ENCODE data around the gene UFD1.

Gene UFD1

DNA sequence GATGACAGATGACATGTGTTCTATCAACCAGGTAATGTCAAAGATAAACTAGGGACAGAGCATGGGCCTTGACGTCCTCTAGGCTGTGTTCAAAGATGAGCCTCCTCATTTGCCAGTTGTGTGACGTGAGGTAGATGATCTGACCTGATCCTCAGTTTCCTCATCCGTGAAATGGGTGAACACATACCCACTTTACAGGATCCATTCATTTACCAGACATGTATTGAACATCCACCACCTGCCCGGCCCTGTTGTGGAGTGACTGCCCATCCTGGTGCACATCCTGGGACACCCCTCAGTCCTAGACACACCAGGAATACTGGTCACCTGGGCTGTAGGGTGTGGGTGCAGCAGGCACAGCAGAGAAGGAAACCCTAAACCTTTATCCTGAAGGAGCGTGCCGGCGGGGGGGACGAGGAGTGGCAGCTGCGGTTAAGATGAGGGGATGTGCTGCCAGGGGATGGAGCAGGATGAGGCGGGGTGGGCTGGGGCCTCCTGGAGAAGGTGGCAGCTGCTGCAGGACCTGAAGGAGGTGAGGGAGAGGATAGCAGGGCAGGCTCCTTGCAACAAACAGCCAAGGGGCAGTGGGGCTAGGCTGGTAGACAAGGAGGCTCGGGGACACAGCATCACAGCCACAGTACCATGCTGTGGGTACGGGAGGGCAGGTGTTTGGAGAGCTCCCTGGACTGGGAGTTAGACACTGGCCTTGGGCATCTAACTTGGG, 36.8 kb upstream of the UFD1 start:
- peak; percentile 38 for DNase-seq

DNA sequence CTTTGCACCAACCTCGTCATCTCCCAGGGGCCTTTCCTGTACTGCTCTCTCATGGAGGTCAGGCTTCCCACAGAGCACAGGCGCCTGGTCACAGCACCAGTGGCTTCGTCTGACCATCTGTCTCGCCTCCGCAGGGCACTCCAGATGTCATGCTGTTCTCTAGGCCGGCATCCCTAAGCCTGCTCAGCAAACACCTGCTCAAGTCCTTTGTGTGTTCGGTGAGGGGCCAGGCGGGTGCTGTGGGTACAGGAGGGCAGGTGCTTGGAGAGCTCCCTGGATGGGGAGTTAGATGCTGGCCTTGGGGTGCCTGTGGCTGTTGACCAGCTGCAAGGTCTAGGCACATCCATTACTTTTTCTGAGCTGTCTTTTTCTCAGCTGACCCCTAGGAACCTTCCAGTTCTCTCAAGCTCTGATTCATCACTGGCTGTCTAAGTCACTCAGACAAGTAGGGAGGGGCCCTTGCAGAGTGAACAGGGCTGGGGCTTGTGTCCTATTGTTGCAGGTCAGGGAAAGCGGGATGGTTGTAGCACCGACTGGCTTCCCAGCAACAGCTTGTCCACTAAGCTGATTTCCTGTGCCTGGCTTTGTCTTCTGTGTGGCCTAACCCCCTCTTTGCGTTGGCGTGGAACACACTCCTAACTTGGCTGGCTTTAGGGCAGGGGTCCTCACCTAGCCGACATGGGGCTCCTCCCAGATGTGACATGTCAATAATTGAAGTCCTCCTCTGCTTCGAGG, 36.0 kb upstream of the UFD1 start:
- peak; percentile 99 for DNase-seq

DNA sequence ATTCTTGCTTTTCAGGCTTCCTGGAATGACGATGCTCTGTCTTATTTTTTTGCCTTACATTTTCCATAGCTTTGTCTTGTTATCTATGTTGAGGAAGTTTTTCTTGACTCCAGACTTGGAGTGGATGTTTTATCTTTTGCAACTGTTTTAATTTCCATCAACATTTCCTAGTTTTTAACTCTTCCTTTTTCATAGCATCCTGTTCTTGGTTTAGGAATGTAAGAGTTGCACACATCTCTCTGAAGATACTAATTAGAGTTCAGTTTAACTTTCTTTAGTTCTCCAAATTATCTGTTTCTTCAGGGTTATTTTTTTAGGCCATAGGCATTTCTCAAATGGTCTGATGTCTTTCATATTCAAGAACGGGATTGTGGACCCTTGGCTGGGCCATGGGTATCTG, 34.8 kb upstream of the UFD1 start:
- DNase-seq = no peak

DNA sequence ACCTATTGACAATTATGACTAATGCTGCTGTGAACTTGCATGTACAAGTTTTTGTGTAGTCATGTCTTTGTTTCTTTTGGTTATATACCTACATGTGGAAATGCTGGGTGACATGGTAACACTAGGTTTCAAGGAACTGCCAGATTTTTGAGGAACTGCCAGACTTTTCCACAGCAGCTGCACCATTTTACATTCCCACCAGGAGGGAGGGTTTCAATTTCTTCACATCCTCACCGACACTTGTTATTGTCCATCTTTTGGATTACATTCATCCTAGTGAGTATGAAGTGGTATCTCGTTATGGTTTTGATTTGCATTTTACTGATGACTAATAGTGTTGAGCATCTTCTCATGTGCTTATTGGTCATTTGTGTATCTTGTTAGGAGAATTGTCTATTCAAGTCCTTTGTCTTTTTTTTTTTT, 31.9 kb upstream of the UFD1 start:
- DNase-seq = no peak

DNA sequence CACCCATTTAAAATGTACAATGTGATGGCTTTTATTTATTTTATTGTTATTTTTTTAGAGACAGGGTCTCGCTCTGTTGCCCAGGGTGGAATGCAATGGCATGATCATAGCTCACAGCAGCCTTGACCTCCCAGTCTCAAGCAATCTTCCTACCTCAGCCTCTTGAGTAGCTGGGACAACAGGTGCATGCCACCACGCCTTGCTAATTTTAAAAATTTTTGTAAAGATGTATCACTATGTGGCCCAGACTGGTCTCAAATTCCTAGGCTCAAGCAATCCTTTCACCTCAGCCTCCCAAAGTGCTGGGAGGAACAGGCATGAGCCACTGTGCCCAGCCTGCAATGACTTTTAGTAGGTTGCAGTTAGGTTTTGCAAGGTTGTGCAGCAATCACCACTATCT, 30.9 kb upstream of the UFD1 start:
- no peak for DNase-seq

DNA sequence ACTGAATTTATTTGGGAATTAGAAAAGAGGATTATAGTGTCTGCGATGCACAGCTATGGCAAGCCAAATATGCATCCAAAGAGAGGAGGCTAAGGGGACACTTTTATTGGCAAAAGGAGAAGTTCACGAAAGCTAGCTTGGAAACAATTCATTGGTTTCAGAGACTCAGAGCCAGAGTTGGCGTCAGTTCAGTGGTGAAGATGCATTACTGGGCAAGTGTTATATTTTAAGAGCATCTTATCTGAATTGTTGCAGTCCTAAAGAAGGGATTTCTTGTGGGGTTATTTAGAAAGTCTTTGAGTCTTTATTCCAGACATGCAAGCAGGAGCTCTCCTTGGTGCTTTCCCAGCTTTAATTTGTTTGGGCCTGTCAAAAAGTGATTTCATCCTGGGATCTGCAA, 30.2 kb upstream of the UFD1 start:
- DNase-seq = no peak

DNA sequence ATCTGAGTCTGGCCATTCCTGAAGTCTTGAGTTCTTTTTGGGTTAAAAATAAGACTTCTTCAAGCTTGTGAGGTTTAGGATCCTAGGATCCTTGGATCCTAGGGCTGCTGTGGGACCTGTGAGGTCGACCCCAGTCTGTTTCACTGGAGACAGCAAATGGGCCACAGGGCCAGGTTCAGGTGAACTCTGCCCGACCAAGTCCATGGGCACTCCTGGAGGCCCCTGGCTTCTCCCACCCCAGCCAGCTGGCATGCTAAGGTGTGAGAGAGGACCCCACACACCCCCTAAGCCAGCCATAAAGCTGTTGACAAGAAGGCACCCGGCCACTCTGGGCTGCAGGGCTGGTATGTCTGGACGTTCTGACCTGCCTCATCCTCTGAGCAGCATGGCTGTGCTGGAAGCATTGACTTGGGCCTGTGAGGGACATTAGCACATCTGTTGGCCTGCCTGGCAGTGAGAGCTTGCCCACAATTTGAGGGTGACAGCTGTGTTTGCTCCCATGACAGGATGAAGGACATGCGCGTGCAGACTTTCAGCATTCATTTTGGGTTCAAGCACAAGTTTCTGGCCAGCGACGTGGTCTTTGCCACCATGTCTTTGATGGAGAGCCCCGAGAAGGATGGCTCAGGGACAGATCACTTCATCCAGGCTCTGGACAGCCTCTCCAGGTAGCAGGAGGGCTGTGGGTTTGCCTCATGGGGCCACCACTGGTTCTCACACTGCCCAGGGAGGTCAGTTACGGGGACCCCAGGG, 29.2 kb upstream of the UFD1 start:
- no peak for DNase-seq

DNA sequence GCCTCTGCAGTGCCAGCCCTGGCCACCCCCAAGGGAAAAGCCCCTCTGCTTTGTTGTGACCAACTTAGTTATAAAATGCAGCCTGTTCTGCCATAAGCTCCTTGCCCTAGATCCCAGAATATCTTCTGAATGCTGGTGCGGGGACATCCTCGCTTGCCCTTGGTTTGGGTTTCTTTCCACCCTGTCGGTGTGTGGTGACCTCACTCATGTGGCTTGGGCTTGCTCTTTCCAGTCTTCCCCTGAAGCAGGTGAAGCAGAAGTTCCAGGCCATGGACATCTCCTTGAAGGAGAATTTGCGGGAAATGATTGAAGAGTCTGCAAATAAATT, 28.5 kb upstream of the UFD1 start:
- DNase-seq = no peak

DNA sequence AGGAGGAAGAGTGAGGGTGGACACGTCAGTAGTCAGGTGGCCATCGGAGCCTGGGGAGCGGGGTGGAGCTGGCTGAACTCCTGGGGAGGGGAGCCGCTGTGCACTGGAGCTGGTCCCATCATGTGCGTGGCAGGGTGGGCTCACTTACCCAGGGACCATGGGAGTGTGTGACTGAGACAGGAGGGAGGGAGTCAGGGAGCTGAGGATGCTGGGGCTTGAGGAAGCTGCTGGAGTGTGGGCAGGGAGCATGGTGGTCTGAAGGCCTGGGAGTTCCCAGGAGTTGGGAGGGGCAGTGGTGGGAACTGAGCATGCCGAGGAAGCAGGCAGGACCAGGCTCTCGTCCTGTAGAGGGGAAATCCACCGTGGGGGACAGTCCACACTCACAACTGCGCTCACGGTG, 27.2 kb upstream of the UFD1 start:
- no peak for DNase-seq

DNA sequence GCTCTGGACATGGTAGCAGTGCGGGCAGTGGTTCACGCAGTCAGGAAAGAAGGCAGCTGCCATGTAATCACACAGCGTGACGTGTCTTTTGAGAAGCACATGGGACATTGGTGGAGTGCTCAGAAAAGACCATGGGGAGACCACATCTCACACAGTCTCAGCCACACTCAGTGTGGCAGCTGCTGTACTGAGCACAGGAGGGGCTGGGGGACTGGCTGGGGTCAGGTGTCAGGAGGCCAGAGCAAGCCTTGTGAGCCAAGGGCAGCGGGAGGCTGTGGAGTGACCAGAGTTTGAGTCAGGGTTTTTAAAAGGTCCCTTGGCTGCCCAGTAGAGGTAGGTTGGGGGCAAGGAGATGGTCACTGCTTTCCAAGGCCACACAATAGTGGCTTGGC, 26.7 kb upstream of the UFD1 start:
- no peak for DNase-seq

DNA sequence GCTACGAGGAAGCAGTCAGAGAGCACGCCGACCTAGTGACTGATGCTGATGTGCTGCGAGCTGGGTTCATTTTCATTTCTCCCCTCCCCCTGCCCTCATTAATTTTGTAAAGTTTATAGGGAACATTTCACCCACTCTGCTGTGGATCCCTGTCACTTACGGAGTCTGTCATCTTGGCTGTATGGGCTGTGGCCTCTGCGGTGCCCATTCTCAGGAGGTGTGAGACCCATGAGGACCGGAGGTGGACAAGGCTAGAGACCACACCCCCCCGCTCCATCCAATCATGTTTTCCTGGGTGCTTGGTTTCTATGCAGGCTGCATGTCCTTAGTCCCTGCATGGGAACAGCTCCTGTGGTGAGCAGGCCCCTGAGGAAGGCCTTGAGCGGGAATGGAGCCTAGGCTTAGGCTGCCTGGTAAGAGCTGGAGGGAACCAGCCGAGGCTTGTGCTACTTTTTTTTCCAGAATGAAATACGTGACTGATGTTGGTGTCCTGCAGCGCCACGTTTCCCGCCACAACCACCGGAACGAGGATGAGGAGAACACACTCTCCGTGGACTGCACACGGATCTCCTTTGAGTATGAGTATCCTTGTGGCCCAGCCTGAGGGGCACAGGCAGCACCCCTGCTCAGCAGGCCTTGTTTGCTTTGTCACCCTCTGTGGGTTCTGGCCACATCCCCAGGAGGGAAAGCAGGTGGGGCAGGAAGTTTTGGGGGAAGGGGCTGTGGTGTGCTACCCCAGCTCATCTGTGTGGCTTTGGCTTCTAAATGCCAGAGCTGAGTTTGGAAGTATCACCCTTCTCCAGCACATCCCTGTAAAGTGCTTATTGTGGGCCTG, 26.1 kb upstream of the UFD1 start:
- no peak for DNase-seq

DNA sequence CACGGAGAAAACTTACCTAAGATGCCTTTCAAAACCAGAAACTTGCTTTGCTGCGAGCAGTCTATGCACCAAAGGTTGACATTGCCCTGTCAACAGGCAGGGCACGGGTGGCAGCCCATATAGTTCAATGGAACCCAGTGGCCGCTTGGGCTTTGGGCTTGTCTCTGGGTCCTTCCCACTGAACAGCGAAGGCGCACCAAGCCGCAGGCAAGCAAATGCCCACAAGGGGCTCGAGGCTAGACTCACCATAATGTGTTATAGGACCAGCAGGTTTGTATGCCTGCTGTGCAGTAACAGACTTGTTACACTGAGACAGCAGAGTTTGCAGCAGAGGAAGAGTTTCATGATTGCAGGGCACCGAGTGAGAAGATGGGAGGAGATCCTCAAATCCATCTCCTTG, 24.9 kb upstream of the UFD1 start:
- DNase-seq = peak; percentile 25

DNA sequence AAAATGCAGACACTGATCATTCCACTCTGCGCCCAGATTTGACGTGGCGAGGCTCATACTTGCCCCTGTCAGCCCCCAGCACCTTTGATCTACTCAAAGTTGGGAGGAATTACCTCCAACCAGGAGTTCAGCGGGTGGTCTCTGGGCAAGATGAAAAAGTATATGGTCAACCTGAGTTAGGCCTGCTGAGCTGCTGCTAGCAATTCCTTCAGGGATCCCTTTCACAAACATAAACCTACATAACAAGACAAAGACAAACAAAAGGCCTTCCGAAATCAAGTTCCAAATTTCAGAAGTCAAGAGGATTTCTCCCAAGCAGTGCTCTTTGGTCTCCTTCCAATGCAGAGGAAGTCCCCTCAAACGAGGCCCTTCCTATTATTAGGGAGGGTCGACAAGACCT, 24.4 kb upstream of the UFD1 start:
- no peak for DNase-seq

DNA sequence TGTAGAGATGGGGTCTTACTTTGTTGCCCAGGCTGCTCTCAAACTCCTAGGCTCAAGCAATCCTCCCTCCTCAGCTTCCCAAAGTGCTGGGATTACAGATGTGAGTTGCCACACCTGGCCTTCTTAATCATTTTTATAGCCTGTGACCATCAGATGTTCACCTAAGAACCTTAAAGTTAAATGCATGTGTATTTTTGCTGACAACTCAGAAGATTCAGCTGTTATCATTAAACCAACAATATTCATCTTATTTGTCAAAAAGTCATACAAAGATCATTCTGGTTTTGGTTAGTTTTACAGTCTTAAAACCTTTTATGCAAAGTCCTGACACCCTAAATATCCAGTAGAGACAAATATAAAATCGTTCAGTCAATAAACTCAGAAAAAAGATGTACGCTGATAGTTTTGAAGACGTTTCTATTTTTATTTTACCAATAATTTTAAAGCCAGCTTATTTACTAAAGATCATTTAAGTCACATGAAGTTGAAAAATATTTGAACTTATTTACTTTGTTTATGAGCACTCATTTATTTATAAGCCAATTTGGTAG, 23.0 kb upstream of the UFD1 start:
- DNase-seq = no peak

DNA sequence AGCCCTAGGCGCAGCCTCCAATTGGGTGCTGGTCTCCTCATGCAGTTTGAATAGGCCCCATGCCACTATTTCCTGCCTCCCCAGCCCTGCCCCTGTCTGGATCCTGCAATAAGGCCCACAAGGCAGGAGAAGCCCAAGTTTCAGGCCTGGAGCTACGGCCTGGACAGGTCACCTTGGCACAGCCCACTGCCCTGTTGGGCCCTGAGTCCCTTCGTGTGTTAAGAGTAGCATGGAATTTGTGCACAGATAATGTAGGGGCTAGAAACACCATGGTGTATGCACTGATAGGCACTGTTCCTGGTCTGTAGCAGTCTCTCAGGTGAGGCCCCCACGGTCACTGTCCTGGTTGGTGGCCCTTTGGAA, 20.9 kb upstream of the UFD1 start:
- no peak for DNase-seq

DNA sequence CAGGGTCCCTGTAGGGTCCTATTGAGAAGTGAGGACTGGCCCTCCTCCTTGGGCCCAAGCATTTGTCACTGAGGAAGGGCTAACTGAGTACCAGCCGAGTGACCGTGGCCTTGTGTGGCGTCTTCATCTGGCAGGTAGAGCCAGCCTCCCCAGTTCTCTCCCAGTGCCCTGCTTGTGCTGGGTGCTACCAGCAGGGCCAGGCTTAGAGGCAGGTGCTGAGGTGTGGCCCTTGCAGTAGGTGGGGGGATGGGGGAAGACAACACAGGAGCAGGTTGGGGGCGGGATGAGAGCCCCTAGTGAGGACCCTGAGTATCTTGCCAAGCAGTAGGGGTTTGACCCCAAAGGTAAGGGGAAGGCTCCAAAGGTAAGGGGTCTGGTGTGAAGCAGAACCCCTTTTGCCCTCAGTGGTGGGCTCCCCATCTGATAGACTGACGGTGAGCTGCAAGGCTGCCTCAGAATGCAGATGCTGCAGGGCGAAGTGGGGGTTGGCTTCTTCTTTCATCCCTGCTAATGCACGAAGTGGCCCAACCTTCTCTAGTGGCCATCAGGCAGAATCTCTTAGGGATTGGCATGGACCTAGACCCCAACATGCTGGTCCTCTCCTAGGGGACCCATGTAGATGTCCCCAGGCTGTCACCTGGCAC, 20.4 kb upstream of the UFD1 start:
- no peak for DNase-seq

DNA sequence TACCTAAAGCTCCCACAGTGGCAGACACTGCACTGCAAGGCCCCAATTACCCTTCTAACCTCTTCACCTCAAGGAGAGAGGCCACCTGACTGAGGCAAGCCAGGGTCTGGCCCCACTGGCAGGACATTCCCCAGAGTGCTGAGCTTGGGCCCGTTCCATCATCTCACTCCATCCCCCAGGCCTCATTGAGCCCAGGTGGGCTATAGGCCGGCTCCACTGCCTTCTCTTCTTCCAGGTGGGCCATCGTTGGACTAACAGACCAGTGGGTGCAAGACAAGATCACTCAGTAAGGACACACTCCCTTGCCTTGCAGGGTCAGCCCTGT, 19.8 kb upstream of the UFD1 start:
- DNase-seq = no peak

DNA sequence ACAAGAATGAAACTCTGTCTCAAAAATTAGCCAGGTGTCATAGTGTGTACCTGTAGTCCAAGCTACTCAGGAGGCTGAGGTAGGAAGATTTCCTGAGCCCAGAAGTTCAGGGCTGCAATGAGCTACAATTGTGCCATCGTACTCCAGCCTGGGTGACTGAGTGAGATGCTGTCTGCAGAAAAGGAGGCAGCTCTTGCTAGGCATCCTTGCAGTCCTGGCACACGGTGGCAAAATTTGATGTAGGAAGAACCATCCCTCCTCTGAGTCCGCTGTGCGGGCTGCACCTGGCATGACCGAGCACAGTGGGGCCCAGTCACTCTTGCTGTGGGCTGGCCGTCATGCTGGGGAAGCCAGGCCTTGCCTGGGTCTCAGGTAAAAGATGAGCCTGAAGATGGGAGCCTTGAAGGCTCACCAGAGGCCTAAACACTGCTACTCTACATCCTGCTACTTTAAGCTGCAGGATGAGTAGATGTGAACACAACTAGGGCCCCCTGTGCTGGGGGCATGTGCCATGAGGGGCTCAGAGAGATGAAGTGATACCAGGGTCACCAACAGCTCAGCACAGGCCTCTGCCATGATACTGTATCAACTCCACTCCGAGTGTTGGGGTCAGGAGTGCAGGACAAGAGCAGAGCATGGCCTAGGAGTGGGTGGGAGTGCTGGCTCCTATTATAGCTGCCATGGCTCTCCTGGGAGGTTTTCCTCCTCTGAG, 19.3 kb upstream of the UFD1 start:
- no peak for DNase-seq

DNA sequence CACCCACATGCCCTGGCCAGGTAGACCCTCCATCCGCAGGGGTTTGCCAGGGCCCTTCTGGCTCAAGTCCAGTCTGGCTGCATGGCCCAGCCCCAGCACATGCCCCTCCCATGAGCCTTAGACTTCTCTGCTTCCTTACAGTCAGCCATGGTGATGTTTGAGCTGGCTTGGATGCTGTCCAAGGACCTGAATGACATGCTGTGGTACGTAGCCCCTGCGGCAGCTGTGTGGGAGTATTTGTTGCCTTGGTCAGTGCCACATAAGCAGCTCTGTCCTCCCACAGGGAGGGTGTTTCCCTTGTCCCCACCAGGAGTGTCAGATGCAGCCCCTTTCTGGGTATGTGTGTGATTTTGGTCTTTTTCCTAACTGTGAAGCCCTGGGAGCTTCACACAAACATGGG, 18.3 kb upstream of the UFD1 start:
- DNase-seq = peak; percentile 77

DNA sequence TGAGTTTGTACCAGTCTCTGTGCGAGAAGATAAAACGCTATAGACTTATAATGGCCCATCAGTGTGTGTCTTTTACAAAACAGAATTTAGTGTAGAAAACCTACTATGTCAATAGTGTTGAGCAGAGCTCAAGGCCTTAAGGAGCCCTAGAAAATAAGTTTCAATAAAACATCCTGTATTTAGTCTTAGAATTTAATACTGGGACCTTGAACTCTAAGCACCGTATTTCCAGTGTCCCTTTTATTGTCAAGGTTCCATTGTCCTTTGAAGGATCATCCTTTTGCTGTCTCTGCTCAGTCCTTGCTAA, 17.3 kb upstream of the UFD1 start:
- no peak for DNase-seq

DNA sequence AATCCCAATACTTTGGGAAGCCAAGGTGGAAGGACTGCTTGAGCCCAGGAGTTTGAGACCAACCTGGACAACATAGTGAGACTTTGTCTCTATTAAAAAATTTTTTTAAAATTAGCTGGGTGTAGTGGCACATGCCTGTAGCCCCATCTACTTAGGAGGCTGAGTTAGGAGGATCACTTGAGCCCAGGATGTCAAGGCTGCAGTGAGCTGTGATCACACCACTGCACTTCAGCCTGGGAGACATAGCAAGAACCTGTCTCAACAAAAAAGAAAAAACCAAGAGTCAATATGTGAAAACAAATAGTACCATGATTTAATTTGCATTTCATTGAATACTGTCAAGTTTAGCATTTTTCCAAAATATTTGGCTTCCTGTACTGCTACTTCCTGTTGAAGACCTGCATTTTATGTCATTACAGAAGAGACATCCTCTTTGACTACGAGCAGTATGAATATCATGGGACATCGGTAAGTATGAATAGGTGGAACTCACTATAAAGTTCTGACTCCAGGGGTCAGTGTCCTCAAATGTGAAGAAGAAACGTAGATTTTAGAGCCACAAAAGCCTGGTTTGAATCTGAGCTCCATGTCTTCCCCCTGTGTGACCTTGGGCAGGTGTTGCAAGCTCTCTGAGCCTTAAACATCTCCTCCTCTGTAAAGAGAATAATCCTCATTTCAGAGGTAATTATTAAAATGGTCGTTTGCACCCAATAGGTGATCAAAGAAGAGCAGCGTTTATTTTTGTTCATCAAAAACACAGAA, 16.8 kb upstream of the UFD1 start:
- peak; percentile 36 for DNase-seq
